GM12891 (cell line): ENCODE results near the gene TFF1.

Experiments
- DNase-seq: peaks from one replicate; pipeline ENCODE4 v3.0.0; 2011; ENCODE audit warnings: low spot score; ENCODE audit not compliant: insufficient read length
- FAIRE-seq: peaks from 2 replicates; lab custom pipeline; 2011; peaks lifted over from hg19 to GRCh38; lab: Jason Lieb, UNC
- PAX5 ChIP-seq: IDR thresholded peaks from 2 replicates; pipeline ENCODE4 v1.6.1; 2011; ENCODE audit warnings: low read length, moderate library complexity, mild to moderate bottlenecking; ENCODE audit not compliant: insufficient read depth, severe bottlenecking
- POLR2A ChIP-seq: IDR thresholded peaks from 2 replicates; pipeline ENCODE4 v1.6.1; 2011; ENCODE audit warnings: low read depth, low read length, control low read depth
- POLR2AphosphoS5 ChIP-seq: IDR thresholded peaks from 2 replicates; pipeline ENCODE4 v1.6.1; 2011; ENCODE audit warnings: low read depth, low read length, control low read depth
- POU2F2 ChIP-seq: IDR thresholded peaks from 2 replicates; pipeline ENCODE4 v1.6.1; 2011; ENCODE audit warnings: low read depth, mild to moderate bottlenecking, control low read depth, low read length, moderate library complexity
- SPI1 ChIP-seq: IDR thresholded peaks from 2 replicates; pipeline ENCODE4 v1.6.1; 2011; ENCODE audit warnings: low read depth, low read length, control low read depth
- TAF1 ChIP-seq: IDR thresholded peaks from 2 replicates; pipeline ENCODE4 v1.6.1; 2011; ENCODE audit warnings: low read depth, low read length, control low read depth

TFF1 gene

GRCh38 chr21:42398436-42399028, 32.2 kb upstream of the TFF1 start:
- peak; percentile 20 for FAIRE-seq
- no peak for TF ChIP-seq POU2F2
- no peak for TF ChIP-seq PAX5
- no peak for TF ChIP-seq TAF1
- no peak for TF ChIP-seq SPI1
- no peak for TF ChIP-seq POLR2AphosphoS5
- no peak for TF ChIP-seq POLR2A
- no peak for DNase-seq

DNA sequence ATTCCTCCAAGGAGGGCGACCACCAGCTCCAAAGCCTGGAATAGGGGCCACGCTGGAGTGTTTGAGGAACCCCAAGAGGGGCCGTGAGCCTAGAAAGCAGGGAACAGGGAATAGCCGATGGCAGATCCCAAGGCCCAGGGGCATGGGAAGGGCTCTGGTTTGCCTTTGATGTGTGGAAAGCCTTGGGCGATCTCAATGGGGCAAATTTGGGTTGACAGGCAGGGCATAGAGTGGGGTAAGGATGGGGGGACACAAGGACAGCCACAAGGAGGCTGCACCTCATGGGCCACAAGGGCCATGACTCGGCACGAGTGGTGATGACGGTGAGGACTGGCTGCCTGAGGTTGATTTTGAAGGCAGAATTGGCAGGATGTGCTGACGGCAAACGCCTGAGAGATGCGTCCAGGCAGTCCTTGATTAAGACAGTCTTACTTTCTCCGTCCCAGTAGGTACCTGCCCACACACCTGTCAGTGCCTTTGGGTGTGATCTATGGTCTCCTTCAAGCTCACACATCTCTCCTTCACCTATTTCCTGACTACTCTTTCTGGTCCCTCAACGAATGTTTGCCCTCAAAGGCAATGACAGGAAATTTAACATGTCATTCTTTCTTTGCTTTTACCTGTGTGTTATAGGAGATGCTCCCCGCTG, 31.5 kb upstream of the TFF1 start:
- no peak for DNase-seq
- TF ChIP-seq POU2F2: no peak
- FAIRE-seq: peak; percentile 80

- TF ChIP-seq SPI1 (no peak), TAF1 (no peak), POU2F2 (no peak), PAX5 (no peak), POLR2AphosphoS5 (no peak), POLR2A (no peak)
- no peak for FAIRE-seq
- no peak for DNase-seq
These were observed 30.7 kb upstream of the TFF1 start for GRCh38 chr21:42396799-42397745.

DNA sequence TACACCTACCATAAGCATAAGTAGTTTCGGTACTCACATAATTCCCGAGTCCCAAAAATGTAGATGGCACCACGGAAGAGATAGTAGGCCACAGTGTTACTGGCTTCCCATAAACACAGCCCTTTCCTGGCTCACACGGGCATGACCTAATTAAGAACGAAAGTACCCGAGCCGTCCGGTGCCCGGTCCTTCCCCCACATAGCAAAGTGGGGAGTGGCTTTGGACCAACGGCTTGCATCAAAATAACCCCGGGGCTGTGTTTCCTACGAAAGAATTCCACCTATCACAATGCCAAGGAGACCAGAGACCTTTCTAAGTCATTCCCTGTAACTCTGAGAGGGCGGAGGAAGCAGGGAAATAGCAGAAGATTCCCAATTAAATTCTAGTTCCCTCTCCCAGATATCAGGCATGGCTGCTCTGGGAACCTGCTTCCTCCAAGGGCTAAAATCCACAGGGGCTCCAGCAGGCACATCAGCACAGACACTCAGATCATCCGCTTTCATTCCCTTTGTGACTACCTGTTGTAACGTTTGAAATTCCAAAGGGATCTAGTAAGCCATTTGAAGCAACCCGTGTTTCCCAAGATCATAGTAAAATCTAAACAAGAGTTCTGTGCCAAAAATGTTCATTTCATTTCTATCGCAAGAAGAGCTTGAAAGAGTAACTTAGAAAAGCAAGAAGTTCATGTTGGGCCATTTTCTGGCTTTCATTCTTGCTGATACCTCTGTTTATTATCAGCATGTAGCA, 29.7 kb upstream of the TFF1 start, which contains the start of gene TMPRSS3:
Gene TMPRSS3, minus strand, starts transcription at position 148 of the 747 bp plus-strand sequence. CDS start 635 bp downstream, outside the sequence.
- DNase-seq (no peak), FAIRE-seq (no peak)
- no peak for TF ChIP-seq POU2F2
- TF ChIP-seq SPI1: no peak
- TF ChIP-seq TAF1: no peak
- TF ChIP-seq POLR2AphosphoS5: no peak
- TF ChIP-seq POLR2A: no peak

GRCh38 chr21:42395302-42395701, 29.0 kb upstream of the TFF1 start:
- no peak for TF ChIP-seq SPI1
- TF ChIP-seq POLR2A: peak; percentile 86
- FAIRE-seq (no peak), DNase-seq (no peak)

DNA sequence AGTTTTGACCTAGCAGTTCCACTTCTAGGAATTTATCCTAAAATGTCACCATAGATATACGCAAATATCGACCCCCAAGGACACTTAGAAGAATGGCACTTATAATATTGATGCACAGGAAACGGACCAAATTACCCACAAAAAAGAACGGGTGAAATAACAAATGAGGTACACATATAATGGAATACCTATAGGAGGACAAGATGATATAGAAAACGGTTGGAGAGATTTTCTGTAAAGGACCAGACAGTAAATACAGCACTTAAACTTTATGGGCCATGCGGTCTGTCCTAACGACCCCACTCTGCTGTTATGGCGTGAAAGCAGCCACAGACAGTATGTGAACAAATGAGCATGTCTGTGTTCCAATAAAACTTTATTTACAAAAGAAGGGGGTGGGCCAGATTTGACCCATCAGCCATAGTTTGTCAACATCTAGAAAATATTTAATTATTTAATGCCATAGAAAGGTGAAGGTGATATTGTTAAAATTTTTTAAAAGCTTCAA, 27.2 kb upstream of the TFF1 start:
- FAIRE-seq: no peak
- no peak for DNase-seq
- TF ChIP-seq TAF1 (no peak), POLR2AphosphoS5 (no peak), PAX5 (no peak), POLR2A (no peak), SPI1 (no peak), POU2F2 (no peak)

- FAIRE-seq (peak; percentile 82), DNase-seq (no peak)
- TF ChIP-seq POLR2A (no peak), PAX5 (peak; percentile 76), POU2F2 (peak; percentile 78; the same call in 1 of the 2 replicates), SPI1 (peak; percentile 35), POLR2AphosphoS5 (peak; percentile 22; the same call in 1 of the 2 replicates), TAF1 (0 out of 2 replicates have a peak, but pooled peaks have one; percentile 24)
These were observed 26.6 kb upstream of the TFF1 start for GRCh38 chr21:42392731-42393442.

DNA sequence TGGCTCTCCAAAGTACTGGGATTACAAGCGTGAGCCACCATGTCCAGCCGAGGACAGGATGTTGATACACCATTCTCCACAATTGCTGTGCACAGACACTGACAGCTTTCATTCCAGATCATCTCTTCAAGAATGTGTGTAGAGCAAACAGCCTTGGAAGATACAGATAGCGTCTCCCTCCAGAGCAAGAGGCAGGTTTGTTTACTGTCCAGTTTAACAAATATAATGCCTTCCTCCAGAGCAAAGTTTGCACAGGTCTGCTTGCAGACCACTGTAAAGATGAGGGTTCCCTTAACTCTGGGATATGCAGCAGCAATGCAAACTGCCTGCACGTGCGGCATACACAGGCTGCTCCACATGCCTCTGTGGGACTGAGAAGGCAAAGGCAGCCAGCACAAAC, 25.0 kb upstream of the TFF1 start:
- no peak for TF ChIP-seq PAX5
- TF ChIP-seq POLR2AphosphoS5: no peak
- TF ChIP-seq POLR2A: no peak
- no peak for TF ChIP-seq SPI1
- TF ChIP-seq TAF1: no peak
- no peak for TF ChIP-seq POU2F2
- DNase-seq (no peak), FAIRE-seq (peak; percentile 48)
